Liver (tissue), 9 donors: ENCODE measurements around the gene SLIT1. TPM values are rescaled to one million over a fixed set of nuclear protein-coding genes. Genes with fewer than 3 reads are reported as not detected.

Experiments
- DNase-seq: peaks from one replicate; pipeline ENCODE4 v3.0.0-alpha.2; 2017; ENCODE audit warnings: low spot score
- H3K27ac ChIP-seq, 2 donors: one replicate each; pipeline ENCODE4 v1.7.0; 2013; ENCODE audit warnings: inconsistent platforms in 2 of 2, low read length in 2 of 2, control low read depth in 1 of 2, low read depth in 1 of 2, mild to moderate bottlenecking in 1 of 2
- H3K27me3 ChIP-seq, 4 donors: one replicate each; pipeline versions ENCODE4 v1.6.1 to v1.7.0; 2013; ENCODE audit warnings: low read length in 3 of 4, inconsistent platforms in 1 of 4, mild to moderate bottlenecking in 1 of 4, moderate library complexity in 1 of 4; ENCODE audit not compliant: control insufficient read depth in 4 of 4, insufficient read depth in 4 of 4
- H3K36me3 ChIP-seq, 4 donors: one replicate each; pipeline versions ENCODE4 v1.6.1 to v1.7.0; 2013; ENCODE audit warnings: low read length in 3 of 4, mild to moderate bottlenecking in 3 of 4, low read depth in 1 of 4, moderate library complexity in 1 of 4; ENCODE audit not compliant: control insufficient read depth in 4 of 4, insufficient read depth in 3 of 4
- H3K4me1 ChIP-seq, 4 donors: one replicate each; pipeline versions ENCODE4 v1.6.1 to v1.7.0; 2013; ENCODE audit warnings: low read length in 3 of 4, mild to moderate bottlenecking in 3 of 4, moderate library complexity in 1 of 4; ENCODE audit not compliant: control insufficient read depth in 4 of 4, insufficient read depth in 4 of 4
- H3K4me3 ChIP-seq, 3 donors: one replicate each; pipeline versions ENCODE4 v1.6.1 to v1.7.0; 2013; ENCODE audit warnings: low read length in 3 of 3, control low read depth in 1 of 3, low read depth in 1 of 3, mild to moderate bottlenecking in 1 of 3
- H3K9ac ChIP-seq, 2 donors: one replicate each; pipeline ENCODE4 v1.7.0; 2013; ENCODE audit warnings: low read length in 2 of 2, mild to moderate bottlenecking in 2 of 2, moderate library complexity in 2 of 2, control low read depth in 1 of 2, low read depth in 1 of 2
- H3K9me3 ChIP-seq, 4 donors: one replicate each; pipeline versions ENCODE4 v1.6.1 to v1.7.0; 2013; ENCODE audit warnings: low read length in 3 of 4; ENCODE audit not compliant: control insufficient read depth in 4 of 4
- ATF3 ChIP-seq: IDR thresholded peaks from 2 replicates; pipeline ENCODE4 v1.6.1; 2016; ENCODE audit warnings: antibody characterized with exemption
- CTCF ChIP-seq: fragments of 150-350 bp; IDR thresholded peaks from 2 replicates; pipeline ENCODE4 v1.5.1; 2017; ENCODE audit warnings: improper control_type of control experiment, low read depth, low read length; ENCODE audit not compliant: missing input control
- EGR1 ChIP-seq, 2 donors: IDR thresholded peaks; 2 replicates each; pipeline ENCODE4 v1.6.1; 2016 to 2018; ENCODE audit warnings: antibody characterized with exemption in 2 of 2, low read depth in 2 of 2
- FOXA1 ChIP-seq: IDR thresholded peaks from 2 replicates; pipeline ENCODE4 v1.6.1; 2016; ENCODE audit warnings: antibody characterized with exemption
- FOXA2 ChIP-seq: IDR thresholded peaks from 2 replicates; pipeline ENCODE4 v1.6.1; 2016; ENCODE audit warnings: antibody characterized with exemption
- GABPA ChIP-seq, 2 donors: IDR thresholded peaks in 1 of 2; conservative IDR thresholded peaks in 1 of 2; 2 replicates each; pipeline ENCODE4 v1.6.1; 2016; ENCODE audit warnings: antibody characterized with exemption in 2 of 2, mild to moderate bottlenecking in 1 of 2, moderate library complexity in 1 of 2
- HNF4A ChIP-seq, 2 donors: conservative IDR thresholded peaks; 2 replicates each; pipeline ENCODE4 v1.6.1; 2016; ENCODE audit warnings: antibody characterized with exemption in 2 of 2, mild to moderate bottlenecking in 2 of 2
- HNF4G ChIP-seq: IDR thresholded peaks from 2 replicates; pipeline ENCODE4 v1.6.1; 2016; ENCODE audit warnings: antibody characterized with exemption
- JUND ChIP-seq, 2 donors: IDR thresholded peaks; 2 replicates each; pipeline ENCODE4 v1.6.1; 2016; ENCODE audit warnings: antibody characterized with exemption in 2 of 2
- MAX ChIP-seq: IDR thresholded peaks from 2 replicates; pipeline ENCODE4 v1.6.1; 2016; ENCODE audit warnings: antibody characterized with exemption
- NR2F2 ChIP-seq: IDR thresholded peaks from 2 replicates; pipeline ENCODE4 v1.6.1; 2016; ENCODE audit warnings: antibody characterized with exemption
- RAD21 ChIP-seq, 2 donors: IDR thresholded peaks; 2 replicates each; pipeline ENCODE4 v1.6.1; 2016; ENCODE audit warnings: antibody characterized with exemption in 2 of 2, mild to moderate bottlenecking in 2 of 2
- REST ChIP-seq: IDR thresholded peaks from 2 replicates; pipeline ENCODE4 v1.6.1; 2016; ENCODE audit warnings: antibody characterized with exemption, mild to moderate bottlenecking
- RXRA ChIP-seq, 2 donors: IDR thresholded peaks; 2 replicates each; pipeline ENCODE4 v1.6.1; 2017 to 2018; ENCODE audit warnings: antibody characterized with exemption in 2 of 2, mild to moderate bottlenecking in 1 of 2
- SP1 ChIP-seq: IDR thresholded peaks from 2 replicates; pipeline ENCODE4 v1.6.1; 2018; ENCODE audit warnings: antibody characterized with exemption, mild to moderate bottlenecking
- TAF1 ChIP-seq: conservative IDR thresholded peaks from 2 replicates; pipeline ENCODE4 v1.6.1; 2016; ENCODE audit warnings: antibody characterized with exemption, mild to moderate bottlenecking
- YY1 ChIP-seq: IDR thresholded peaks from 2 replicates; pipeline ENCODE4 v1.6.1; 2016; ENCODE audit warnings: antibody characterized with exemption, mild to moderate bottlenecking
- ZBTB33 ChIP-seq: IDR thresholded peaks from 2 replicates; pipeline ENCODE4 v1.6.1; 2016; ENCODE audit warnings: antibody characterized with exemption
- WGBS: extraction: QIAGEN DNeasy Blood & Tissue Kit; methylation state at CpG from one replicate; pipeline ENCODE4 v1.1.7; 2013; 5-methylcytosine and 5-hydroxymethylcytosine counted together
- polyA plus RNA-seq, 2 donors: library from polyadenylated mRNA; stranded (reverse) in 1 of 2; unstranded in 1 of 2; fragments of 200-250 nt in 1 of 2; fragments of >200 nt in 1 of 2; fragmentation: Nextera tagmentation in 1 of 2; extraction: Ambion mirVana in 1 of 2; gene quantifications; one replicate each; pipeline versions ENCODE4 v1.2.1 to v1.2.3, GENCODE V29; 2013 to 2015
- total RNA-seq, 2 donors: library from RNA; depleted of rRNA; stranded (reverse); fragments of >200 nt; gene quantifications; one replicate each; pipeline ENCODE4 v1.2.3, GENCODE V29; 2014
- donor health status: healthy.
- donor health status: healthy.
- donor health status: healthy.
- donor health status: healthy.
- donor health status: healthy.

The SLIT1 gene
- total and polyA plus RNA-seq, 4 donors = under 0.01 to 0.14 (median 0.06) TPM

- Histone ChIP-seq H3K27me3 (peaks cover 0 to 6% (median 0%) of the 10 kb centered on the region in 4 donors), H3K4me1 (no peaks in the 10 kb centered on the region), H3K36me3 (no peaks in the 10 kb centered on the region), H3K4me3 (no peak overlapping the region), H3K27ac (no peak overlapping the region), H3K9me3 (no peaks in the 10 kb centered on the region), H3K9ac (no peak overlapping the region)
- WGBS = 28% methylated on average over 23 of the region's 23 CpGs
- TF ChIP-seq RAD21 (IDR thresholded peaks at IDR 0.05) (no peak), YY1 (no peak), ATF3 (no peak), ZBTB33 (no peak), FOXA1 (no peak), REST (no peak), HNF4A (conservative IDR thresholded peaks at IDR 0.05) (no peak), EGR1 (IDR thresholded peaks at IDR 0.05; ENCODE audit: low read depth in 2 of 2) (no peak), SP1 (no peak), CTCF (no peak), GABPA (IDR thresholded peaks at IDR 0.05 in 1 of 2, conservative IDR thresholded peaks at IDR 0.05 in 1 of 2) (no peak), HNF4G (no peak), JUND (IDR thresholded peaks at IDR 0.05) (no peak), FOXA2 (no peak), TAF1 (no peak), NR2F2 (no peak), MAX (no peak), RXRA (IDR thresholded peaks at IDR 0.05) (no peak)
- no peak for DNase-seq
Observed at GRCh38 chr10:97096261-97097083, 89.3 kb downstream of the SLIT1 start.
